ENCODE data around the gene LRWD1. TPM values are rescaled to one million over a fixed set of nuclear protein-coding genes. Genes with fewer than 3 reads are reported as not detected.
"Not testable (repeated sequence)": the region's sequence is repeated elsewhere in the genome, so short reads cannot be mapped to it uniquely, and the experiment has no call there.

Gene LRWD1
- total and polyA plus RNA-seq, 2 of the 4 experiments (the other 2 are of a cell fraction): 20.3 to 27.2 TPM

- ATAC-seq (ENCODE audit: low read depth); intact Hi-C loops (cut with micrococcal nuclease); H2AK9ac ChIP-seq (replicated peaks; ENCODE audit: low read depth, low read length, poor library complexity); in situ Hi-C loops (cut with MboI; ENCODE audit: low sequenced_read_pairs); H3K9me1 ChIP-seq (ENCODE audit: insufficient read depth, low read length); H3K14ac ChIP-seq (replicated peaks; ENCODE audit: low read depth, low read length); H3K18ac ChIP-seq (ENCODE audit: low read depth, low read length); H3K4me1 ChIP-seq (ENCODE audit: control insufficient read depth, insufficient read depth, low read length); H3K79me1 ChIP-seq (ENCODE audit: low read depth in 1 of 2, low read length in 2 of 2); H4K91ac ChIP-seq (ENCODE audit: insufficient read depth, low read depth, low read length); H3K4me3 ChIP-seq (ENCODE audit: insufficient read depth, low read depth, low read length); H2AFZ ChIP-seq (replicated peaks; ENCODE audit: low read length, poor library complexity); H4K5ac ChIP-seq (ENCODE audit: low read depth, low read length); BruUV-seq (replicated peaks); H2BK15ac ChIP-seq (ENCODE audit: low read depth, low read length); H3K23ac ChIP-seq (ENCODE audit: low read depth, low read length); H3K27me3 ChIP-seq (ENCODE audit: control insufficient read depth, insufficient read depth, low read length); H2BK20ac ChIP-seq (ENCODE audit: low read depth, low read length); H2AK5ac ChIP-seq (ENCODE audit: low read depth, low read length); H3K9ac ChIP-seq (ENCODE audit: low read depth, low read length); dilution Hi-C loops (cut with HindIII; ENCODE audit: low sequenced_read_pairs, unreplicated experiment); DNase-seq; H4K20me1 ChIP-seq (ENCODE audit: insufficient read depth, low read length); H2BK120ac ChIP-seq (ENCODE audit: low read depth, low read length); H3K4ac ChIP-seq (ENCODE audit: low read depth, low read length); CTCF ChIA-PET; H2BK5ac ChIP-seq (ENCODE audit: low read depth, low read length, poor library complexity, severe bottlenecking); H3K9me3 ChIP-seq (ENCODE audit: control insufficient read depth, insufficient read depth, low read length); H3K56ac ChIP-seq (ENCODE audit: extremely low read depth, insufficient read depth, low read length); H3K27ac ChIP-seq (ENCODE audit: insufficient read depth, low read length); H3K4me2 ChIP-seq (ENCODE audit: low read depth, low read length); H4K8ac ChIP-seq (ENCODE audit: low read depth in 2 of 2, low read length in 2 of 2); H3K36me3 ChIP-seq (ENCODE audit: control insufficient read depth, insufficient read depth, low read length); POLR2A ChIA-PET (ENCODE audit: unreplicated experiment): not testable (repeated sequence)
- WGBS, 2 experiments (ENCODE audit: extremely low coverage in 2 of 2, insufficient read length in 1 of 2): no CpG with 5 or more reads among the region's 8 CpGs
Observed at GRCh38 chr7:102507410-102508088, 42.8 kb downstream of the LRWD1 start.

GRCh38 chr7:102510575-102510974 lies 45.8 kb downstream of the LRWD1 start:
- H2BK120ac ChIP-seq (ENCODE audit: low read depth, low read length); H2AK5ac ChIP-seq (ENCODE audit: low read depth, low read length); H2BK5ac ChIP-seq (ENCODE audit: low read depth, low read length, poor library complexity, severe bottlenecking); intact Hi-C loops (cut with micrococcal nuclease); H3K4me2 ChIP-seq (ENCODE audit: low read depth, low read length); H3K4ac ChIP-seq (ENCODE audit: low read depth, low read length); H3K9ac ChIP-seq (ENCODE audit: low read depth, low read length); DNase-seq; in situ Hi-C loops (cut with MboI; ENCODE audit: low sequenced_read_pairs); dilution Hi-C loops (cut with HindIII; ENCODE audit: low sequenced_read_pairs, unreplicated experiment); H2AFZ ChIP-seq (replicated peaks; ENCODE audit: low read length, poor library complexity); BruUV-seq (replicated peaks); H3K9me1 ChIP-seq (ENCODE audit: insufficient read depth, low read length); H3K18ac ChIP-seq (ENCODE audit: low read depth, low read length); H3K79me1 ChIP-seq (ENCODE audit: low read depth in 1 of 2, low read length in 2 of 2); H3K4me3 ChIP-seq (ENCODE audit: insufficient read depth, low read depth, low read length); H2BK20ac ChIP-seq (ENCODE audit: low read depth, low read length); H4K5ac ChIP-seq (ENCODE audit: low read depth, low read length); H2BK15ac ChIP-seq (ENCODE audit: low read depth, low read length); H3K4me1 ChIP-seq (ENCODE audit: control insufficient read depth, insufficient read depth, low read length); H4K8ac ChIP-seq (ENCODE audit: low read depth in 2 of 2, low read length in 2 of 2); H3K14ac ChIP-seq (replicated peaks; ENCODE audit: low read depth, low read length); H3K56ac ChIP-seq (ENCODE audit: extremely low read depth, insufficient read depth, low read length); H3K23ac ChIP-seq (ENCODE audit: low read depth, low read length); ATAC-seq (ENCODE audit: low read depth); H4K20me1 ChIP-seq (ENCODE audit: insufficient read depth, low read length); H2AK9ac ChIP-seq (replicated peaks; ENCODE audit: low read depth, low read length, poor library complexity); CTCF ChIA-PET; H3K27me3 ChIP-seq (ENCODE audit: control insufficient read depth, insufficient read depth, low read length); POLR2A ChIA-PET (ENCODE audit: unreplicated experiment); H4K91ac ChIP-seq (ENCODE audit: insufficient read depth, low read depth, low read length); H3K9me3 ChIP-seq (ENCODE audit: control insufficient read depth, insufficient read depth, low read length); H3K36me3 ChIP-seq (ENCODE audit: control insufficient read depth, insufficient read depth, low read length); H3K27ac ChIP-seq (ENCODE audit: insufficient read depth, low read length): not testable (repeated sequence)
- WGBS, 2 experiments (ENCODE audit: extremely low coverage in 2 of 2, insufficient read length in 1 of 2): no CpG with 5 or more reads among the region's 8 CpGs

Data from IMR-90 (cell line).